Measurements from ENCODE around the gene TP73.

The TP73 gene

DNA sequence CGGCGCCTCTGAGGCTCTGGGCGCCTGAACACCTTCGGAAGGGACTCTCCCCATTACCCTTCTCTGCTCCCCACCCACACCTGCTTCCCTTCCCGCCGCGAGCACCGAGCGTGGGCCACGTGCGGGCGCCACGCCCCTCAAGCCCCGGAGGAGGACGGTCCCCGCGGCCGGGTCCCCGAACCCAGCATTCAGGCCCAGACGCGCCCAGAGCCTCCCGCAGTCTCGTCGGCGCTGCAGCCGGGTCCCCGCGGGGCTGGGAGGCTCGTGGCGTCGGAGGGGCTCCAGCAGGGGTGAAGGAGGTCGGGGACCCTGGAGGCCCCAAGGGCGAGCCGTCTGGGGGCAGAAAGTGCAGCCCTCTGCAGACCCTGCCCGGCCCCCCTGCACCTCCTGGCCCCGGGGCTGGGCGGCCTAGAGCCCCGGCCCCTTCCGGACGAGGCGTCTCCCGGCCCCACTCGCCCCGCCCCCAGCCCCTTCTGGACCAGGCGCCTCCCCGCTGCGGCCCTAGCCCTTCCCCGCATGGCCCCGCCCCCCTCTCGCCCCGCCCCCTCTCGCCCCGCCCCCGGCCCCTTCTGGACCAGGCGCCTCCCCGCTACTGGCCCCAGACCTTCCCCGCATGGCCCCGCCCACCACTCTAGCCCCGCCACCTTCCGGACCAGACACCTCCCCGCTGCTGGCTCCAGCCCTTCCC, 119.9 kb downstream of the TP73 start:
- peak; percentile 76 for ATAC-seq
- TF ChIP-seq SNAI2 (CRISPR knock-in tag; IDR thresholded peaks at IDR 0.05): no peak
- TF ChIP-seq, protein P1, sequence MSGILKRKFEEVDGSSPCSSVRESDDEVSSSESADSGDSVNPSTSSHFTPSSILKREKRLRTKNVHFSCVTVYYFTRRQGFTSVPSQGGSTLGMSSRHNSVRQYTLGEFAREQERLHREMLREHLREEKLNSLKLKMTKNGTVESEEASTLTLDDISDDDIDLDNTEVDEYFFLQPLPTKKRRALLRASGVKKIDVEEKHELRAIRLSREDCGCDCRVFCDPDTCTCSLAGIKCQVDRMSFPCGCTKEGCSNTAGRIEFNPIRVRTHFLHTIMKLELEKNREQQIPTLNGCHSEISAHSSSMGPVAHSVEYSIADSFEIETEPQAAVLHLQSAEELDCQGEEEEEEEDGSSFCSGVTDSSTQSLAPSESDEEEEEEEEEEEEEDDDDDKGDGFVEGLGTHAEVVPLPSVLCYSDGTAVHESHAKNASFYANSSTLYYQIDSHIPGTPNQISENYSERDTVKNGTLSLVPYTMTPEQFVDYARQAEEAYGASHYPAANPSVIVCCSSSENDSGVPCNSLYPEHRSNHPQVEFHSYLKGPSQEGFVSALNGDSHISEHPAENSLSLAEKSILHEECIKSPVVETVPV (CRISPR knock-in tag; IDR thresholded peaks at IDR 0.05): no peak
- TF ChIP-seq, protein P2, sequence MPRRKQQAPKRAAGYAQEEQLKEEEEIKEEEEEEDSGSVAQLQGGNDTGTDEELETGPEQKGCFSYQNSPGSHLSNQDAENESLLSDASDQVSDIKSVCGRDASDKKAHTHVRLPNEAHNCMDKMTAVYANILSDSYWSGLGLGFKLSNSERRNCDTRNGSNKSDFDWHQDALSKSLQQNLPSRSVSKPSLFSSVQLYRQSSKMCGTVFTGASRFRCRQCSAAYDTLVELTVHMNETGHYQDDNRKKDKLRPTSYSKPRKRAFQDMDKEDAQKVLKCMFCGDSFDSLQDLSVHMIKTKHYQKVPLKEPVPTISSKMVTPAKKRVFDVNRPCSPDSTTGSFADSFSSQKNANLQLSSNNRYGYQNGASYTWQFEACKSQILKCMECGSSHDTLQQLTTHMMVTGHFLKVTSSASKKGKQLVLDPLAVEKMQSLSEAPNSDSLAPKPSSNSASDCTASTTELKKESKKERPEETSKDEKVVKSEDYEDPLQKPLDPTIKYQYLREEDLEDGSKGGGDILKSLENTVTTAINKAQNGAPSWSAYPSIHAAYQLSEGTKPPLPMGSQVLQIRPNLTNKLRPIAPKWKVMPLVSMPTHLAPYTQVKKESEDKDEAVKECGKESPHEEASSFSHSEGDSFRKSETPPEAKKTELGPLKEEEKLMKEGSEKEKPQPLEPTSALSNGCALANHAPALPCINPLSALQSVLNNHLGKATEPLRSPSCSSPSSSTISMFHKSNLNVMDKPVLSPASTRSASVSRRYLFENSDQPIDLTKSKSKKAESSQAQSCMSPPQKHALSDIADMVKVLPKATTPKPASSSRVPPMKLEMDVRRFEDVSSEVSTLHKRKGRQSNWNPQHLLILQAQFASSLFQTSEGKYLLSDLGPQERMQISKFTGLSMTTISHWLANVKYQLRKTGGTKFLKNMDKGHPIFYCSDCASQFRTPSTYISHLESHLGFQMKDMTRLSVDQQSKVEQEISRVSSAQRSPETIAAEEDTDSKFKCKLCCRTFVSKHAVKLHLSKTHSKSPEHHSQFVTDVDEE (CRISPR knock-in tag; IDR thresholded peaks at IDR 0.05): no peak
- no peak for TF ChIP-seq GLIS3 (CRISPR knock-in tag; IDR thresholded peaks at IDR 0.05)
- no peak for TF ChIP-seq BACH2 (CRISPR knock-in tag; IDR thresholded peaks at IDR 0.05; ENCODE audit: borderline replicate concordance)
- no peak for TF ChIP-seq OSR1 (CRISPR knock-in tag; IDR thresholded peaks at IDR 0.05)
- no peak for TF ChIP-seq ARNTL (CRISPR knock-in tag; IDR thresholded peaks at IDR 0.05; ENCODE audit: borderline replicate concordance, low read depth)
- no peak for TF ChIP-seq TCF4 (CRISPR knock-in tag; IDR thresholded peaks at IDR 0.05; ENCODE audit: borderline replicate concordance)
- no peak for TF ChIP-seq ZFP3 (CRISPR knock-in tag; IDR thresholded peaks at IDR 0.05)
- TF ChIP-seq, protein P3, sequence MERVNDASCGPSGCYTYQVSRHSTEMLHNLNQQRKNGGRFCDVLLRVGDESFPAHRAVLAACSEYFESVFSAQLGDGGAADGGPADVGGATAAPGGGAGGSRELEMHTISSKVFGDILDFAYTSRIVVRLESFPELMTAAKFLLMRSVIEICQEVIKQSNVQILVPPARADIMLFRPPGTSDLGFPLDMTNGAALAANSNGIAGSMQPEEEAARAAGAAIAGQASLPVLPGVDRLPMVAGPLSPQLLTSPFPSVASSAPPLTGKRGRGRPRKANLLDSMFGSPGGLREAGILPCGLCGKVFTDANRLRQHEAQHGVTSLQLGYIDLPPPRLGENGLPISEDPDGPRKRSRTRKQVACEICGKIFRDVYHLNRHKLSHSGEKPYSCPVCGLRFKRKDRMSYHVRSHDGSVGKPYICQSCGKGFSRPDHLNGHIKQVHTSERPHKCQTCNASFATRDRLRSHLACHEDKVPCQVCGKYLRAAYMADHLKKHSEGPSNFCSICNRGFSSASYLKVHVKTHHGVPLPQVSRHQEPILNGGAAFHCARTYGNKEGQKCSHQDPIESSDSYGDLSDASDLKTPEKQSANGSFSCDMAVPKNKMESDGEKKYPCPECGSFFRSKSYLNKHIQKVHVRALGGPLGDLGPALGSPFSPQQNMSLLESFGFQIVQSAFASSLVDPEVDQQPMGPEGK (CRISPR knock-in tag; IDR thresholded peaks at IDR 0.05; ENCODE audit: borderline replicate concordance): no peak
- TF ChIP-seq ZNF70 (CRISPR knock-in tag; IDR thresholded peaks at IDR 0.05): no peak
- no peak for TF ChIP-seq ZNF8 (CRISPR knock-in tag; IDR thresholded peaks at IDR 0.05)
- TF ChIP-seq ZC3H10 (CRISPR knock-in tag; IDR thresholded peaks at IDR 0.05): no peak
- TF ChIP-seq, protein P4, sequence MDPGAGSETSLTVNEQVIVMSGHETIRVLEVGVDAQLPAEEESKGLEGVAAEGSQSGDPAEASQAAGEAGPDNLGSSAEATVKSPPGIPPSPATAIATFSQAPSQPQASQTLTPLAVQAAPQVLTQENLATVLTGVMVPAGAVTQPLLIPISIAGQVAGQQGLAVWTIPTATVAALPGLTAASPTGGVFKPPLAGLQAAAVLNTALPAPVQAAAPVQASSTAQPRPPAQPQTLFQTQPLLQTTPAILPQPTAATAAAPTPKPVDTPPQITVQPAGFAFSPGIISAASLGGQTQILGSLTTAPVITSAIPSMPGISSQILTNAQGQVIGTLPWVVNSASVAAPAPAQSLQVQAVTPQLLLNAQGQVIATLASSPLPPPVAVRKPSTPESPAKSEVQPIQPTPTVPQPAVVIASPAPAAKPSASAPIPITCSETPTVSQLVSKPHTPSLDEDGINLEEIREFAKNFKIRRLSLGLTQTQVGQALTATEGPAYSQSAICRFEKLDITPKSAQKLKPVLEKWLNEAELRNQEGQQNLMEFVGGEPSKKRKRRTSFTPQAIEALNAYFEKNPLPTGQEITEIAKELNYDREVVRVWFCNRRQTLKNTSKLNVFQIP (CRISPR knock-in tag; IDR thresholded peaks at IDR 0.05; ENCODE audit: borderline replicate concordance, low read depth): no peak
- TF ChIP-seq TOX (CRISPR knock-in tag; IDR thresholded peaks at IDR 0.05; ENCODE audit: borderline replicate concordance): no peak
- no peak for TF ChIP-seq ZNF565 (CRISPR knock-in tag; conservative IDR thresholded peaks at IDR 0.05; ENCODE audit: low read depth)
- TF ChIP-seq ZFP30 (CRISPR knock-in tag; IDR thresholded peaks at IDR 0.05): no peak
- TF ChIP-seq RARB (CRISPR knock-in tag; IDR thresholded peaks at IDR 0.05): no peak

DNA sequence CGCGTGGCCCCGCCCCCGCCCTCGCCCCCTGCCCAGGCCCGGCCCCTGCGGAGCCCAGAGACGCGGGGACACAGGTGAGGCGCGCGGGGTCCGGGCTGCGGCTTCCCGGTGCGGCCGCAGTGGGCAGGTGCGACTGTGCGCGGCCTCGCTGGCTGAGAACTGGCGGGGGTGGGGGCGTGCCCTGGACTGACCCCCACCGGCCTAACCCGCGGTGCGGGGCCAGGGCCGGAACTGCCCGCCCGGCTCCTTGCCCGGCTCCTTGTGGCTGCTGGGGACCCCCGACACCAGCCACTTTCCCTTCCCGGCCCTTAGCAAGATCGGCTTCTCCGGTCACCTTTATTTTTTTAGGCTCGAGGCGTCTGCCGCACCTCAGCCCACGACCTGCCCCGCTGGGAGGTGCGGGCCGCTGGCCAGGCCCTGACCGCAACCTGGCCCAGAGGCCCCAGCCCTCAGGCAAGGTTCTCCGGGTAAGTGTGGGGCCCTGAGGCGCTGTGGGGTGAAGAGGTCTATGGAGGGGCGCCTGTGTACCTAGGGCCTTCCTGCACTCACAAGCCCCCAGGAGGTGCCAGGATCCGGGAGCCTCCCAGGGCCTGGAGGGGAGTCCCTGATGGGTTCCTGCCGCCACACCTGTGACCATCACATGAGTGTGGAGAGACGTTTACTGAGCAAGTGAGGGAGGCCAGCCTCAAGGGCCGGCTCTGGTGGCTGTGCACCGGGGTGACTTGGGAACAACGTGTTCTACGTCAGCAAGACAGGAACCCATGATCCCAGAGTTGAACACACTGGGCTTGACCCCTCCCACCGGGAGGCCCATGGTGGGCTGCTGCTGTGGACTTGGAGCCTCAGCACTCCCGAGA, 120.6 kb downstream of the TP73 start, which contains the start of gene SMIM1:
SMIM1 (plus strand) TSS at position 35 of the 857 bp plus-strand sequence. CDS start 2,625 bp downstream, outside the sequence.
- peak; percentile 3; the same call in 1 of the 3 replicates for ATAC-seq
- no peak for TF ChIP-seq ZNF70 (CRISPR knock-in tag; IDR thresholded peaks at IDR 0.05)
- TF ChIP-seq ZFP30 (CRISPR knock-in tag; IDR thresholded peaks at IDR 0.05): no peak
- TF ChIP-seq TOX (CRISPR knock-in tag; IDR thresholded peaks at IDR 0.05; ENCODE audit: borderline replicate concordance): no peak
- TF ChIP-seq CSDC2 (CRISPR knock-in tag; IDR thresholded peaks at IDR 0.05): no peak
- TF ChIP-seq SNAI2 (CRISPR knock-in tag; IDR thresholded peaks at IDR 0.05): no peak
- TF ChIP-seq ZNF565 (CRISPR knock-in tag; conservative IDR thresholded peaks at IDR 0.05; ENCODE audit: low read depth): no peak
- TF ChIP-seq ZC3H10 (CRISPR knock-in tag; IDR thresholded peaks at IDR 0.05): no peak
- TF ChIP-seq PPARA (CRISPR knock-in tag; IDR thresholded peaks at IDR 0.05; ENCODE audit: borderline replicate concordance): no peak
- no peak for TF ChIP-seq ZNF8 (CRISPR knock-in tag; IDR thresholded peaks at IDR 0.05)
- no peak for TF ChIP-seq RARB (CRISPR knock-in tag; IDR thresholded peaks at IDR 0.05)
- no peak for TF ChIP-seq ARNTL (CRISPR knock-in tag; IDR thresholded peaks at IDR 0.05; ENCODE audit: borderline replicate concordance, low read depth)
- no peak for TF ChIP-seq ESRRG (CRISPR knock-in tag; IDR thresholded peaks at IDR 0.05)
- TF ChIP-seq, protein P2 (CRISPR knock-in tag; IDR thresholded peaks at IDR 0.05): no peak
- no peak for TF ChIP-seq OSR1 (CRISPR knock-in tag; IDR thresholded peaks at IDR 0.05)
- TF ChIP-seq BACH2 (CRISPR knock-in tag; IDR thresholded peaks at IDR 0.05; ENCODE audit: borderline replicate concordance): no peak
- TF ChIP-seq, protein P3 (CRISPR knock-in tag; IDR thresholded peaks at IDR 0.05; ENCODE audit: borderline replicate concordance): no peak
- TF ChIP-seq, protein P1 (CRISPR knock-in tag; IDR thresholded peaks at IDR 0.05): no peak
- TF ChIP-seq TCF4 (CRISPR knock-in tag; IDR thresholded peaks at IDR 0.05; ENCODE audit: borderline replicate concordance): no peak
- TF ChIP-seq GLIS3 (CRISPR knock-in tag; IDR thresholded peaks at IDR 0.05): no peak

Data from SK-N-SH treated with all-trans-retinoic acid at 6 μM for 48 hours (cell line).